ENCODE measurements around the gene PKHD1. TPM values are rescaled to one million over a fixed set of nuclear protein-coding genes. Genes with fewer than 3 reads are reported as not detected.

PKHD1 gene
- total RNA-seq, 1 experiment from 2014 or later: not detected

GRCh38 chr6:51737580-51738360, 349.6 kb downstream of the PKHD1 start:
- DNase-seq (ENCODE audit: extremely low read depth, low read depth): no peak

- no peak for DNase-seq (ENCODE audit: extremely low read depth, low read depth)
Observed at GRCh38 chr6:51725155-51725554, 362.3 kb downstream of the PKHD1 start.

- no peak for DNase-seq (ENCODE audit: extremely low read depth, low read depth)
Observed at GRCh38 chr6:51720327-51720726, 367.1 kb downstream of the PKHD1 start.

GRCh38 chr6:51719297-51719696, 368.1 kb downstream of the PKHD1 start:
- DNase-seq (ENCODE audit: extremely low read depth, low read depth): no peak

GRCh38 chr6:51718533-51718932, 368.9 kb downstream of the PKHD1 start:
- DNase-seq (ENCODE audit: extremely low read depth, low read depth): no peak

GRCh38 chr6:51717477-51717876, 369.9 kb downstream of the PKHD1 start:
- no peak for DNase-seq (ENCODE audit: extremely low read depth, low read depth)

GRCh38 chr6:51711876-51712275, 375.5 kb downstream of the PKHD1 start:
- no peak for DNase-seq (ENCODE audit: extremely low read depth, low read depth)

- DNase-seq (ENCODE audit: extremely low read depth, low read depth): no peak
Observed at GRCh38 chr6:51706086-51706485, 381.3 kb downstream of the PKHD1 start.

- DNase-seq (ENCODE audit: extremely low read depth, low read depth): no peak
Observed at GRCh38 chr6:51704932-51705540, 382.4 kb downstream of the PKHD1 start.

GRCh38 chr6:51702851-51703250, 384.6 kb downstream of the PKHD1 start:
- no peak for DNase-seq (ENCODE audit: extremely low read depth, low read depth)

GRCh38 chr6:51684603-51685002, 402.8 kb downstream of the PKHD1 start:
- no peak for DNase-seq (ENCODE audit: extremely low read depth, low read depth)

GRCh38 chr6:51684038-51684437, 403.4 kb downstream of the PKHD1 start:
- no peak for DNase-seq (ENCODE audit: extremely low read depth, low read depth)

- no peak for DNase-seq (ENCODE audit: extremely low read depth, low read depth)
Observed at GRCh38 chr6:51678905-51679620, 408.4 kb downstream of the PKHD1 start.

- no peak for DNase-seq (ENCODE audit: extremely low read depth, low read depth)
Observed at GRCh38 chr6:51678274-51678673, 409.1 kb downstream of the PKHD1 start.

- DNase-seq (ENCODE audit: extremely low read depth, low read depth): no peak
Observed at GRCh38 chr6:51675922-51676275, 411.5 kb downstream of the PKHD1 start.

GRCh38 chr6:51675020-51675921, 412.1 kb downstream of the PKHD1 start:
- no peak for DNase-seq (ENCODE audit: extremely low read depth, low read depth)

- no peak for DNase-seq (ENCODE audit: extremely low read depth, low read depth)
Observed at GRCh38 chr6:51663525-51663924, 423.9 kb downstream of the PKHD1 start.

- no peak for DNase-seq (ENCODE audit: extremely low read depth, low read depth)
Observed at GRCh38 chr6:51660767-51661166, 426.6 kb downstream of the PKHD1 start.

- no peak for DNase-seq (ENCODE audit: extremely low read depth, low read depth)
Observed at GRCh38 chr6:51657491-51657890, 429.9 kb downstream of the PKHD1 start.

GRCh38 chr6:51655517-51655916, 431.9 kb downstream of the PKHD1 start:
- no peak for DNase-seq (ENCODE audit: extremely low read depth, low read depth)

- no peak for DNase-seq (ENCODE audit: extremely low read depth, low read depth)
Observed at GRCh38 chr6:51654647-51655046, 432.8 kb downstream of the PKHD1 start.
